ENCODE data around the gene PHOSPHO2. TPM values are rescaled to one million over a fixed set of nuclear protein-coding genes. Genes with fewer than 3 reads are reported as not detected.

The PHOSPHO2 gene
- total and polyA plus RNA-seq, 11 donors = 0.80 to 5.4 (median 3.0) TPM

GRCh38 chr2:169717691-169718063 is 23.4 kb downstream of the PHOSPHO2 start:
- WGBS, 4 donors = 71 to 88% (median 86%) methylated on average over 4 of the region's 4 CpGs
- no peaks in the 10 kb centered on the region for H3K27me3 ChIP-seq
- H3K36me3 ChIP-seq = no peaks in the 10 kb centered on the region
- DNase-seq (no peak), ATAC-seq (no peak)
- H3K9me3 ChIP-seq = no peaks in the 10 kb centered on the region
- no peak overlapping the region for H3K4me3 ChIP-seq
- TF ChIP-seq POLR2A (IDR thresholded peaks at IDR 0.05) (no peak), CTCF (IDR thresholded peaks at IDR 0.05) (no peak)
- H3K27ac ChIP-seq = no peak overlapping the region
- intact Hi-C loops (cut with DNase I) = no loop called here
- peaks cover 0 to 26% (median 13%) of the 10 kb centered on the region in 12 donors for H3K4me1 ChIP-seq

GRCh38 chr2:169718930-169719504 is 24.7 kb downstream of the PHOSPHO2 start:
- H3K27me3 ChIP-seq = no peaks in the 10 kb centered on the region
- H3K4me1 ChIP-seq = peaks cover 0 to 26% (median 13%) of the 10 kb centered on the region in 12 donors
- WGBS, 4 donors = 90 to 95% (median 93%) methylated on average over 2 of the region's 2 CpGs
- DNase-seq (no peak), ATAC-seq (no peak)
- intact Hi-C loops (cut with DNase I) = no loop called here
- H3K4me3 ChIP-seq = no peak overlapping the region
- no peaks in the 10 kb centered on the region for H3K36me3 ChIP-seq
- no peak for TF ChIP-seq POLR2A (IDR thresholded peaks at IDR 0.05)
- no peak for TF ChIP-seq CTCF (IDR thresholded peaks at IDR 0.05)
- H3K9me3 ChIP-seq = no peaks in the 10 kb centered on the region
- H3K27ac ChIP-seq = no peak overlapping the region

GRCh38 chr2:169721016-169721415 is 26.7 kb downstream of the PHOSPHO2 start:
- Histone ChIP-seq H3K27ac (no peak overlapping the region), H3K4me3 (no peak overlapping the region), H3K4me1 (peaks cover 0 to 15% (median 5%) of the 10 kb centered on the region in 12 donors), H3K36me3 (no peaks in the 10 kb centered on the region), H3K9me3 (no peaks in the 10 kb centered on the region), H3K27me3 (no peaks in the 10 kb centered on the region)
- 70 to 95% (median 90%) methylated on average over 3 of the region's 3 CpGs for WGBS, 4 donors
- ATAC-seq = no peak
- intact Hi-C loops (cut with DNase I) = no loop called here
- TF ChIP-seq CTCF (IDR thresholded peaks at IDR 0.05) = no peak
- TF ChIP-seq POLR2A (IDR thresholded peaks at IDR 0.05) = no peak
- no peak for DNase-seq

GRCh38 chr2:169727065-169727464 is 32.8 kb downstream of the PHOSPHO2 start:
- 78 to 91% (median 90%) methylated on average over 5 of the region's 5 CpGs for WGBS, 4 donors
- ATAC-seq = no peak
- Histone ChIP-seq H3K9me3 (no peaks in the 10 kb centered on the region), H3K27ac (no peak overlapping the region), H3K4me1 (no peaks in the 10 kb centered on the region), H3K27me3 (no peaks in the 10 kb centered on the region), H3K36me3 (no peaks in the 10 kb centered on the region), H3K4me3 (no peak overlapping the region)
- intact Hi-C loops (cut with DNase I) = no loop called here
- TF ChIP-seq POLR2A (IDR thresholded peaks at IDR 0.05) (no peak), CTCF (IDR thresholded peaks at IDR 0.05) (no peak)
- no peak for DNase-seq

Measured in heart left ventricle (tissue), 16 donors.